ENCODE measurements around the gene FAAP100.
A peak's percentile ranks its signal among the peaks of the same experiment; 100 is the strongest.

Gene FAAP100

DNA sequence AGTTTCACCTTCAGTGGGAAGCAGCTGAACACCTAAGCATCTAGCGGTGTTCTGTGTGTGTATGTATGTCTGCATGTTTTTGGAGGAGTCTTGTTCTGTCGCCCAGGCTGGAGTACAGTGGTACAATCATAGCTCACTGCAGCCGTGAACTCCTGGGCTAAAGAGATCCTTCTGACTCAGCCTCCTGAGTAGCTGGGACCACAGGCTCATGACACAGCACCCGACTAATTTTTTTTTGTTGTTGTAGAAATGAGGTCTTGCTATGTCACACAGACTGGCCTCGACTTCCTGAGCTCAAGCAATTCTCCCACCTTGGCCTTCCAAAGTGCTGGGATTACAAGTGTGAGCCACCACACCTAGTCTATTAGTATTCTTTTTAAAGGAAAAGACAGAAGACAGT, 30.2 kb upstream of the FAAP100 start:
- Mint-ChIP-seq H3K27me3 (ENCODE audit: low read depth, poor library complexity) (peaks cover 6% of the 10 kb centered on the region), H3K4me1 (peaks cover 55% of the 10 kb centered on the region)

DNA sequence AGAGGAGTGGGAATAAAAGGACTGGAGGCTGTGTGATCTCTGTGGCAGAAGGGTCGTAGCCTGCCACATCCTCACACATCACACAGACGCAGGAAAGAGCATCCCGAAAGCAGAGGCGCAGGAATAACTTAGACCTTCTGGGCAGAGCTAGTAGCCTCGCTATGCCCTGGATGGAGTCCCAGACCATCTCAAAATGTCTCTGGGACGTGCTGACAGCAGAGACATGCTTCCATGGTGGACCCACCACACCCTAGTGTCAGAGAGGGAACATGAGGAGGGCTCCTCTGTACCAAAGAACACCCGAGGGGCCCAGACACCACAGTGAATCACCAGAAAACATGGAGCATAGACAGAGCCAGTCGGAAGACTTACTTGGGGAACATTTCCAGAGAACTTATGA, 29.6 kb upstream of the FAAP100 start:
- H3K4me1 Mint-ChIP-seq, result peaks cover 58% of the 10 kb centered on the region
- H3K27me3 Mint-ChIP-seq (ENCODE audit: low read depth, poor library complexity), result peaks cover 6% of the 10 kb centered on the region
- no peak overlapping the region for H3K4me3 Mint-ChIP-seq
- H3K9me3 Mint-ChIP-seq, result no peaks in the 10 kb centered on the region
- no peak for DNase-seq
- H3K36me3 Mint-ChIP-seq (ENCODE audit: low read depth), result peaks cover 67% of the 10 kb centered on the region
- TF ChIP-seq, protein P1, sequence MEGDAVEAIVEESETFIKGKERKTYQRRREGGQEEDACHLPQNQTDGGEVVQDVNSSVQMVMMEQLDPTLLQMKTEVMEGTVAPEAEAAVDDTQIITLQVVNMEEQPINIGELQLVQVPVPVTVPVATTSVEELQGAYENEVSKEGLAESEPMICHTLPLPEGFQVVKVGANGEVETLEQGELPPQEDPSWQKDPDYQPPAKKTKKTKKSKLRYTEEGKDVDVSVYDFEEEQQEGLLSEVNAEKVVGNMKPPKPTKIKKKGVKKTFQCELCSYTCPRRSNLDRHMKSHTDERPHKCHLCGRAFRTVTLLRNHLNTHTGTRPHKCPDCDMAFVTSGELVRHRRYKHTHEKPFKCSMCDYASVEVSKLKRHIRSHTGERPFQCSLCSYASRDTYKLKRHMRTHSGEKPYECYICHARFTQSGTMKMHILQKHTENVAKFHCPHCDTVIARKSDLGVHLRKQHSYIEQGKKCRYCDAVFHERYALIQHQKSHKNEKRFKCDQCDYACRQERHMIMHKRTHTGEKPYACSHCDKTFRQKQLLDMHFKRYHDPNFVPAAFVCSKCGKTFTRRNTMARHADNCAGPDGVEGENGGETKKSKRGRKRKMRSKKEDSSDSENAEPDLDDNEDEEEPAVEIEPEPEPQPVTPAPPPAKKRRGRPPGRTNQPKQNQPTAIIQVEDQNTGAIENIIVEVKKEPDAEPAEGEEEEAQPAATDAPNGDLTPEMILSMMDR (IDR thresholded peaks at IDR 0.05), result no peak
- H3K27ac Mint-ChIP-seq, result peak overlapping the region; percentile 96

More for the DNA sequence above, 30.2 kb upstream of the FAAP100 start:
- Mint-ChIP-seq H3K4me3 (no peak overlapping the region), H3K36me3 (ENCODE audit: low read depth) (peaks cover 66% of the 10 kb centered on the region), H3K27ac (peak overlapping the region; percentile 90), H3K9me3 (no peaks in the 10 kb centered on the region)
- TF ChIP-seq, protein P1 (IDR thresholded peaks at IDR 0.05), result no peak
- DNase-seq, result no peak

DNA sequence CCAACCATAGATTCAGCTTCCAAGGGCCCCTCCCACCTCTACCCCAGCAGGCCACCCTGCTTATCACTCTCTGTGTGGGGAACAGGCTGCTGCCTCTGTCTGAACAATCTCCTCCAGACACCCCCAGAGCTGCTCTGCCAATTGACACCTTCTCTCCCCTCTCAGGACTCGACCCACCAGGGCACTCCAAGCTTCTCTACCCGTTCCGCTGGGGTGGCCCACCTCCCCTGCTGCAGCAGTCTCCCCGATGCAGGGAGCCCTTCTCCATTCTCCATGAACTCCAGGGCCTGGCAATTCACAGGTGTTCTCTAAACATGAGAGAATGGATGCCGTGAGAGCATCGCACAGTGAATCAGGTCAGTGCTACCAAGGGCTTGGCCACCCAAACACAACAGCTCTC, 28.3 kb upstream of the FAAP100 start:
- TF ChIP-seq, protein P1 (IDR thresholded peaks at IDR 0.05), result no peak
- H3K27ac Mint-ChIP-seq, result peak overlapping the region; percentile 78
- no peak overlapping the region for H3K4me3 Mint-ChIP-seq
- peaks cover 6% of the 10 kb centered on the region for H3K27me3 Mint-ChIP-seq (ENCODE audit: low read depth, poor library complexity)
- H3K4me1 Mint-ChIP-seq, result peaks cover 69% of the 10 kb centered on the region
- H3K36me3 Mint-ChIP-seq (ENCODE audit: low read depth), result peaks cover 63% of the 10 kb centered on the region
- no peak for DNase-seq
- no peaks in the 10 kb centered on the region for H3K9me3 Mint-ChIP-seq

DNA sequence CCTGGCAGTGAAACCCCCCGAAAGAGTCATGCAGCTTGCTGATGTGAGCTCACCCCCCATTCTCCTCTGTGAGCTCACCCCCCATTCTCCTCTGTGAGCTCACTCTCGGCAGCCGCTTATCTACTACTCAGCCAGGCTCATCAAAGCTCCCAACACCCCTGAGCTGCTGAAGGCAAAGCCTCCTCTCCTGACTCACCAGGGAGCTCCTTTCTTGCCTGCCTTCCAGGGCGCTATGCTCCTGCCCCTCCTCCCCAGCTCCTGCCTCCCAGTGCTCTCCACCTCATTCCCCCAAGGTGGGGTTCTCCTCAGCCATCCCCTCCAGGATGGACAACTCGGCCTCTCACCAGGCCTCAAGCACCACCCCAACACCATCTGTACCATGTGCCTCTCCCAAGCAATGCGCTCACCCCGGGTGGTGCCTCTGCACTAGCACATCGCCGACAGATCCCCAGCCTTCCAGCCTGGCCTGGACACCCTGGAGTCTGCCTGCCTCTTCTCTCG, 27.7 kb upstream of the FAAP100 start:
- no peak overlapping the region for H3K4me3 Mint-ChIP-seq
- peak overlapping the region; percentile 78 for H3K27ac Mint-ChIP-seq

DNA sequence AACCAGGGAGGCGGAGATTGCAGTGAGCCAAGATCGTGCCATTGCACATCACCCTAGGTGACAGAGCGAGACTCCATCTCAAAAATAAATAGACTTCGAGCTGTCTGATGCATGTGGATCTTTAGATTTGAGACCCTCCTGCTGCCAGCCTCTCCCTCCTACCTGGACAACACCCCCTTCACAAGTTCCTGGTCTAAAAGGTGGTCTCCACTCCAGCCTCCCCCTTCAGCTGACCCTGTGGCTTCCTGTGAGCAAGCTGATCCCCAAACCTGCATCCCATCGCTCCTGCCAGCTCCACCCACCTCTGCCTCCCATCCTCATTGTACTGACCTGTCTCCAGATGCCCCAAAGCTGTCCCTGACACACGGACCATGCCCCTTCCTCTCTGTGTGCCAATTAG, 27.1 kb upstream of the FAAP100 start:
- Mint-ChIP-seq H3K36me3 (ENCODE audit: low read depth) (peaks cover 61% of the 10 kb centered on the region), H3K4me1 (peaks cover 69% of the 10 kb centered on the region), H3K27ac (peak overlapping the region; percentile 68), H3K4me3 (no peak overlapping the region), H3K9me3 (no peaks in the 10 kb centered on the region), H3K27me3 (ENCODE audit: low read depth, poor library complexity) (peaks cover 6% of the 10 kb centered on the region)
- TF ChIP-seq, protein P1 (IDR thresholded peaks at IDR 0.05), result no peak
- no peak for DNase-seq

More for the DNA sequence above, 27.7 kb upstream of the FAAP100 start:
- peaks cover 3% of the 10 kb centered on the region for H3K27me3 Mint-ChIP-seq (ENCODE audit: low read depth, poor library complexity)
- TF ChIP-seq, protein P1 (IDR thresholded peaks at IDR 0.05), result no peak
- no peaks in the 10 kb centered on the region for H3K9me3 Mint-ChIP-seq
- H3K36me3 Mint-ChIP-seq (ENCODE audit: low read depth), result peaks cover 61% of the 10 kb centered on the region
- DNase-seq, result no peak
- peaks cover 69% of the 10 kb centered on the region for H3K4me1 Mint-ChIP-seq

DNA sequence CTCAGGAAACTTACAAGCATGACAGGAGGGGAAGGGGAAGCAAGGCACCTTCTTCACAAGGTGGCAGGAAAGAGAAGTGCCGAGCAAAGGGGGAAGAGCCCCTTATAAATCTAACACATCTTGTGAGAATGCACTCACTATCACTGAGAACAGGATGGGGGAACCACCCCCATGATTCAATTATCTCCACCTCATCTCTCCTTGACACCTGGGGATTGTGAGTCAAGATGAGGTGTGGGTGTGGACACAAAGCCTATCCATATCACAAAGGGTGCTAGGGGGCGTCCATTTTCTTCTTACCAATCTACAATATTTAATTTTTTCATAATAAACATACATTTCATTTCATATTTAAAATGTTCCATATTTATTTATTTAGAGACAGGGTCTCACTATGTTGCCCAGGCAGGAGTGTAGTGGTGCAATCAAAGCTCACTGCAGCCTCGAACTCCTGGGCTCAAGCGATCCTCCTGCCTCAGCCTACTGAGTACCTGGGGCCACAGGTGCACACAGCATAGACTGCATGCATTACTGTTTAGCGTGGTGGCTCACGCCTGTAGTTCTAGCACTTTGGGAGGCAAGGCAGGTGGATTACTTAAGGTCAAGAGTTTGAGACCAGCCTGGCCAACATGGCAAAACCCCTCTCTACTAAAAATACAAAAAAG, 26.5 kb upstream of the FAAP100 start:
- peaks cover 66% of the 10 kb centered on the region for H3K36me3 Mint-ChIP-seq (ENCODE audit: low read depth)
- DNase-seq, result no peak
- no peak overlapping the region for H3K4me3 Mint-ChIP-seq
- H3K27me3 Mint-ChIP-seq (ENCODE audit: low read depth, poor library complexity), result peaks cover 6% of the 10 kb centered on the region
- peaks cover 69% of the 10 kb centered on the region for H3K4me1 Mint-ChIP-seq
- TF ChIP-seq, protein P1 (IDR thresholded peaks at IDR 0.05), result no peak
- H3K9me3 Mint-ChIP-seq, result no peaks in the 10 kb centered on the region
- peak overlapping the region; percentile 80 for H3K27ac Mint-ChIP-seq

All from nephron progenitor cell (in vitro differentiated cells).